HG03139 (cell line): ENCODE measurements around the gene ROCK2.

ENCODE experiments used
- ATAC-seq: cut with Tn5 transposase; IDR thresholded peaks from one replicate; pipeline ENCODE4 v1.9.1; 2021; ENCODE audit not compliant: unreplicated experiment

The ROCK2 gene

GRCh38 chr2:11158916-11159573 is 185.4 kb downstream of the ROCK2 start:
- ATAC-seq = no peak

GRCh38 chr2:11157731-11158130 is 186.7 kb downstream of the ROCK2 start:
- no peak for ATAC-seq

- no peak for ATAC-seq
Measured at GRCh38 chr2:11157296-11157695, 187.1 kb downstream of the ROCK2 start.

DNA sequence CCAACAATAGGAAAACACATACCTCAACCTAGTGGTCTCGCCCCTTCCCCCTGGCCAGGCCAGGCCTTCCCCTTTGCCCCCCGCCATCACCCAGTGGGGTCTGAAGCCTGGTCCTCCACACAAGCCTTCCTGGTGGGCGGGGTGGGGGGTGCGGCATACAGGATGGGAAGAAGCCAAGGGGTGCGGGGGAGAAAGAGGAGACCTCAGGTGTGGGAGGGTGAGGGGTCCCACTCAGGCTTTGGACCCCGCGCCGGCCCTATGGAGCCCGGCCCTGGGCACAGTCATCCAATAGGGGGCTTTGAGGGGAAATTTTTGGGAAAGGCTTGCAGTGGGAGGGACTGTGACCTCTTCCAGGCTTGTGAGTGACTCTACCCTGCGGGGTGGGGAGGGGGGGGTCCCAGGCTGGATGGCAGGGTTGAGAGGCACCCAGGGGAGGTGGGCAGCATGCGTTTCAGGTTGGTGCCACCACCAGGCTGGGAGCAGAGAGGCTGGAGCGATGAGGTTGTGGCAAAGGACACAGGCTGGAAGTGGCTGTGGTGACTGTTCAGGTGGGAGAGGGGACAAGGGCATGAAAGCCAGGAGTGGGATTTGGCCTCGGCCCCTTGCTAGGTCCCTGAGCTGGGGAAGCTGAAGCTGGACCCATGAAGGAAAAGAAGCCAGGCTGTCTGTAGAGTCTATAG is 187.9 kb downstream of the ROCK2 start:
- ATAC-seq = no peak

GRCh38 chr2:11155381-11156035 is 188.9 kb downstream of the ROCK2 start, which contains the start of gene SLC66A3:
TSS of gene SLC66A3 (plus strand) at chr2:11155467. CDS start at chr2:11155547, 80 bp downstream.
- ATAC-seq = peak; percentile 76

- peak; percentile 60 for ATAC-seq
Measured at GRCh38 chr2:11154923-11155380, 189.5 kb downstream of the ROCK2 start.

DNA sequence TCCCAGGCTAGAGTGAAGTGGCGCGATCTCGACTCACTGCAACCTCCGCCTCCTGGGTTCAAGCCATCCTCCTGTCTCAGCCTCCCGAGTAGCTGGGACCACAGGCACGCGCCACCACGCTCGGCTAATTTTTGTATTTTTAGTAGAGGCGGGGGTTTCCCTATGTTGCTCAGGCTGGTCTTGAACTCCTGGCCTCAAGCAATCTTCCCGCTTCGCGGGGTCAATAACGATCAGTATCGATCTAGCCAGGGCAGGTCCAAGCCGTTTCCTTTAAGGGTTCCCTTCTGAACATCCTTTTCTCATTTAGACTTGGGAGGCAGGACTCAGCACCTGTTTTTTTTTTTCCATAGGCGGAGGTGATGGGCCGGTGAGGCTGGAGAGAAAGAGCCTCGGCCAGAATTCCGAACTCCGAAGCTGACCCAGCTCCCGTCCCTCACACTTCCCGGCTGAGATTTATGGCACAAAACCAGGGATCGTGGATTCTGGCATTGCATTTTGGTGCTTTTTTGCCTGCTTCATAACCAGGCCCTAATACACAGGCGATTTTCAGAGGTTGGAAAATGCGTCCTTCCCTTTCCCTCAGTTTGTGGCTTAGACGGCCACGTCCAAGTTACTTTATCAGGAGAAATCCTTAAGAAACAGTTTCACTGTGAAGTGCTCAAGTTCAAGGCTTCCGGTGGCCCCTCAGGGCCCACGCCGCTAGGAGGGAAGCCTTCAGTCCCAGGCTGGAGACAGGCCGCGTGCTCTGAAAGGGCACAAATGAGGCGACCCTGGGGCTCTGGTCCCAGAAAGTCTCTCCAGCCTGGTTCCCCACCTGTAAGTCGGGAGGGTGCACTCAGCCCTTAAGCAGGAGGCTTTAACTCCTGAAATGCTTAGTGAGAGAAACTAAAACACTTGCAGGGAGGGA is 190.2 kb downstream of the ROCK2 start:
- peak; percentile 20 for ATAC-seq

GRCh38 chr2:11152591-11152990 is 191.8 kb downstream of the ROCK2 start:
- ATAC-seq = no peak

- ATAC-seq = no peak
Measured at GRCh38 chr2:11147263-11147662, 197.2 kb downstream of the ROCK2 start.

- ATAC-seq = no peak
Measured at GRCh38 chr2:11146076-11146475, 198.4 kb downstream of the ROCK2 start.

GRCh38 chr2:11145350-11145749 is 199.1 kb downstream of the ROCK2 start:
- no peak for ATAC-seq

- ATAC-seq = no peak
Measured at GRCh38 chr2:11144738-11145079, 199.7 kb downstream of the ROCK2 start.

DNA sequence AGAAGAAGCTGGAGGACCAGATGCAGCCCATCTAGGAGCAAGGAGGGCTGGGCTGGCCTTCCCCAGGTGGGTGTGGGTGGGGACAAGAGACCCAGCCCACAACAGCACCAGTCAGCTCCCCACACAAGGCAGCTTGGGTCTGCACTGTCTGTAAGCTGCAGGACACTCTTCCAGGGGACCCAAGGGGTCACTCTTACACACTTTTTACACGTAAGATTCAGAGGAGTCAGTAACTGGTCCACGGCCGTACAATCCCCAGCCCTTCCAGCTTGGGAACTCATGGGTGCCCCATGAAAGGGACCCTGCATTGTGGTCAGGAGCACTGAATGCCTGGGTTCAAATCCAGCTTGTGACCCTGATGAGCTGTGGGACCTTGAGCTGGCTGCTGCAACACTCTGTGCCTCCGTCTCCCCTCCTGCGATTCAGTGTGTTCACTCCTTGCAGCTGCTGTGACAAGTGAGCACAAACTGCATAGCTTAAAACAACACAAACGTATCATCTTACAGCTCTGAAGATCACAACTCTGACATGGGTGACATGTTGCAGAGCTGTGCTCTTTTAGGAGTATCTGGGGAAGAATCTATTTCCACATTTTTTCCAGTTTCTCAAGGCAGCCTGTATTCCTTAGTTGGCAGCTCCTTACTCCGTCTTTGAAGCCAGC is 200.2 kb downstream of the ROCK2 start:
- ATAC-seq = no peak

DNA sequence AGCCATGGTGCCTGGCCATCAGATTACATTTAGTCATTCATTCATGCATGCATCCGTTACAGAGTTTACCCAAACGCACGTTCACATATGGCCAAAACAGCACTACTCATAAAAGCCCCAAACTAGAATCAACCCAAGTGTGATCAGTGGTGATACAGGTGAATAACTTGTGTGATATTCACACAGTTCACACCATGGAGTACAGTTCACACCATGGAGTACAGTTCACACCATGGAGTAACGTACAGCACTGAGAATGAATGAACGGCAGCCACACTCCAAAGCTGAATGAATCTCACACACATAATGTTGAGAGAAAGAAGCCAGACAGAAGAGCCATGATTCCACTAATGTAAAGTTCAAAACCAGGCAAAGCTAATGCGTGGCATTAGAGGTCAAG is 201.4 kb downstream of the ROCK2 start:
- no peak for ATAC-seq

DNA sequence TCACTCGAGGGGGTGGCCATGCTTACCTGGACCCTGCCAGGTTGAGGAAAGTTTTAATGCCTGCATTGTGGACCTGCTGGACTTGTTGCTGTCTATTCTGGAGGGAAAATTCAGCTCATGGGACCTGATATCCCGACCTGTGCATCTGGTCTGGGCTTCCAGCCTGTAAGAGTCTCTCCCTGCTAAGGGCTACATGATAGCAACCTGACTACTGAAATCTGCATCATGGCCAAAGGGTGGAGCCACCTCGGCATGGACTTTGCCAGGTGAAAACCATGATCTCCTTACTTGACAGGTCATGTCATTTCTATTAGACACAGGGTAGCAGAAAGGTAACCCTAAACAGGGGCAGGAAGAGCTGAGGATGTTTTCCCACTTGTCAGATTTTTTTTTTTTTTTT is 202.1 kb downstream of the ROCK2 start:
- ATAC-seq = no peak

DNA sequence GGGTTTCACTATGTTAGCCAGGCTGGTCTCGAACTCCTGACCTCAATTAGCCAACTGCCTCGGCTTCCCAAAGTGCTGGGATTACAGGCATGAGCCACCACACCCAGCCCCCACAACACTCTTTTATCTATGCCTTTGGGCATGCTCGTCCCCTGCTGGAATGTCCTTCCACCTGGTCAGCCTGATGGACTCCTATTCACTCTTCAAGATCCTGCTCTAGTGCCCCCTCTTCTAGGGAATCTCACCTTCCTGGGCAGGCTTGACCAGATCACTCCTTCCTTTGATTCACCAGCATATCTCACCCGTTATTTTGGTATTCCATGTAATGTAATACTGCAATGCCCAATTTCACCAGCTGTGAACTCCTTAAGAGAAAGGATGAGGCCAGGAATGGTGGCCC is 203.1 kb downstream of the ROCK2 start:
- ATAC-seq = no peak

DNA sequence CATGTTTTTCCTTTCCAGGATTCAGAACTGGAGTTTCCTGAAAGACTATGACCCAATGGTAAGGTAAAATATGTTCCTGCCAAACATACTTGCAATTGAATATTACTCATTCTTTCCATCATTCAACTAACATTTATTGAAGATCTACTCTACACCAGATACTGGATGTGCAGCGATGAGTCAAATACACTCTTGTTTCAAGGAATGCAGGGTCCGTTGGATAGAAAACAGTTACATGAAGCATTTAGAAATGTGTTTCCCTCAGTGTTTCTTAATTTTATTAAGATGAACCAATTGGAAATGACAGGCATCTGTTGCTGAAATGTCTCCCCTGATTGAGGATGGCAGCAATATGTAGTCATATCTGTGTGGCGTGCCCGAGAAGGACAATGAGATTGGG is 203.9 kb downstream of the ROCK2 start:
- ATAC-seq = no peak

DNA sequence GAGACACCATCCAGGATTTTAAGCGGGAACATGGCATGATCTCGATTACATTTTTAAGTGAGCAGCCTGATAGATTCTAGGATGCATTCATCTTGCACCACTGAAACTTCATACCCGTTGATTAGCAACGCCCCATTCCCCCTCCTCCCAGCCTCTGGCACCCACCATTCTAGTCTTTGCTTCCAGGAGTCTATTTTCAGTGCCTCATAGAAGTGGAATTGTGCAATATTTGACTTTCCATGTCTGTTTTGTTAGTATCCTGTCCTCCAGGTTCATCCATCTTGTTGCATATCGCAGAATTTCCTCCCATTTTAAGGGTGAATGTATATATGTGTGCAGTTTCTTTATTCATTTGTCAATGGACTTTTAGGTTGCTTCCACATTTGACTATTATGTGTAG is 210.1 kb downstream of the ROCK2 start:
- ATAC-seq = no peak

GRCh38 chr2:11133936-11134320 is 210.5 kb downstream of the ROCK2 start:
- no peak for ATAC-seq

- no peak for ATAC-seq
Measured at GRCh38 chr2:11133238-11133935, 211.0 kb downstream of the ROCK2 start.
